GM18858 (cell line): ENCODE results near the gene DHRSX.
"Not testable (repeated sequence)": the region's sequence is repeated elsewhere in the genome, so short reads cannot be mapped to it uniquely, and the experiment has no call there.

Source experiments
- ATAC-seq: cut with Tn5 transposase; IDR thresholded peaks from one replicate; pipeline ENCODE4 v1.9.1; 2021; ENCODE audit not compliant: unreplicated experiment

The DHRSX gene

DNA sequence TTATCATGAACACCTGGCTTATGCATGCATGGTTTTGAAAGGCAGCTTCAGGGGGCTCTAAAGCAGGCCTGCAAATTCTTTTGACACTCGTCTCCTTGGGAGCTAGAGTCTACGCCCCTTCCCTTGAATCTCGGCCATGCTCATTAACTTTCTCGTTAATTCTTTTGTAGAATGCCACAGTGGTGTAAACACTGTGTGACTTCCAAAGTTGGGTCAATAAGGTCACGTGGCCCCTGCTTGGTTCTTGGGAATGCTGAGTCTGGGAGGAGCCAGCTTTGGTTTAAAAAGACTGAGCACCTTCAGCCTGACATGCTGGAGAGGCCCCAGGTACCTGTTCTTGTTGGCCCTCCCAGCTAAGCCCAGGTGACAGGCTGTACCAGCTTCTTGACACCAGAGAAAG is 228.4 kb downstream of the DHRSX start:
- no peak for ATAC-seq

DNA sequence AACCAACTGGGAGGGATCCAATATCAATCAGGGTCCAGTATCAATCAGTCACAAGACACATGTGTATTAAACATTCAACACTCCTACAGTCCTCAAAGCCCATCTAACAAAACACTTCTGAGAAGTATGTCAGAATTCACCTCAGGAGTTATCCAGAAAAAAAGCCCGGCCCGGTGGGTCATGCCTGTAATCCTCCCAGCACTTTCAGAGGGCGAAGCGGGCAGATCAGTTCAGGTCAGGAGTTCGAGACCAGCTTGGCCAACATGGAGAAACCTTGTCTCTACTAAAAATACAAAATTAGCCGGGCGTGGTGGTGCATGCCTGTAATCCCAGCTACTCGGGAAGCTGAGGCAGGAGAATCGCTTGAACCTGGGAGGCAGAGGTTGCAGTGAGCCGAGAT is 229.2 kb downstream of the DHRSX start:
- ATAC-seq, result not testable (repeated sequence)

DNA sequence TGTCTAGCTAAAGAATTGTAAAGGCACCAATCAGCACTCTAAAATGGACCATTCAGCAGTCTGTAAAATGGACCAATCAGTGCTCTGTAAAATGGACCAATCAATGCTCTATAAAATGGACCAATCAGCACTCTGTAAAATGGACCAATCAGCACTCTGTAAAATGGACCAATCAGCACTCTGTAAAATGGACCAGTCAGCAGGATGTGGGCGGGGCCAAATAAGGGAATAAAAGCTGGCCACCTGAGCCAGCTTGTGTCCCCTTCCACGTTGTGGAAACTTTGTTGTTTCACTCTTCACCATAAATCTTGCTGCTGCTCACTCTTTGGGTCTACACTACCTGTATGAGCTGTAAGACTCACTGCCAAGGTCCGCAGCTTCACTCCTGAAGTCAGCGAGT is 230.0 kb downstream of the DHRSX start:
- not testable (repeated sequence) for ATAC-seq

DNA sequence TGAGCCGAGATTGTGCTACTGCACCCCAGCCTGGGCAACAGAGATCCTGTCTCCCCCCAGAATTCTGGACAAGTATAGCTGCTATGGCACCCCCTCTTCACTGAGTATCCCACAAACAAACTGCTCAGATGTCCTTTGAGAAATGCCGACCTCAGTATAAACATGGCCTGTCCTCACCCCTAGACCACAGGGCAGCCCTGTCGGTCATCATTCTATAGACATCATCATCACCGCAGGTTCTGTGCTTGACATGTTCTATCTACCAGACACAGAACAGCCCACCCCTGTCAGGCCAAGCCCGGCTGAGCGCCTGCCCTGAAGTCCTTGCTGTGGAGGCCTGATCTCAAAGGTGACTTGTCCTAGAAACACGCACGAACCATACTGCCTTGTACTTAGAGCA is 232.9 kb downstream of the DHRSX start:
- no peak for ATAC-seq

- ATAC-seq, result no peak
These were observed 234.1 kb downstream of the DHRSX start for GRCh38 chrX:2266445-2267349.

DNA sequence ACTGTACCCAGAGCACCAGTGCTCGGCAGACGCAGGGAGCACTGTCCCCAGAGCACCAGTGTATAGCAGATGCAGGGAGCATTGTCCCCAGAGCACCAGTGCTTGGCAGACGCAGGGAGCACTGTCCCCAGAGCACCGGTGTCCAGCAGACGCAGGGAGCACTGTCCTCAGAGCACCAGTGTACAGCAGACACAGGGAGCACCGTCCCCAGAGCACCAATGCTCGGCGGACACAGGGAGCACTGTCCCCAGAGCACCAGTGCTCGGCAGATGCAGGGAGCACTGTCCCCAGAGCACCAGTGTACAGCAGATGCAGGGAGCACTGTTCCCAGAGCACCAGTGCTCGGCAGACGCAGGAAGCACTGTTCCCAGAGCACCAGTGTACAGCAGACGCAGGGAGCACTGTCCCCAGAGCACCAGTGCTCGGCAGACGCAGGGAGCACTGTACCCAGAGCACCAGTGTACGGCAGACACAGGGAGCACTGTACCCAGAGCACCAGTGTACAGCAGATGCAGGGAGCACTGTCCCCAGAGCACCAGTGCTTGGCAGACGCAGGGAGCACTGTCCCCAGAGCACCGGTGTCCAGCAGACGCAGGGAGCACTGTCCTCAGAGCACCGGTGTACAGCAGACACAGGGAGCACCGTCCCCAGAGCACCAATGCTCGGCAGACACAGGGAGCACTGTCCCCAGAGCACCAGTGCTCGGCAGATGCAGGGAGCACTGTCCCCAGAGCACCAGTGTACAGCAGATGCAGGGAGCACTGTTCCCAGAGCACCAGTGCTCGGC is 234.9 kb downstream of the DHRSX start:
- not testable (repeated sequence) for ATAC-seq

DNA sequence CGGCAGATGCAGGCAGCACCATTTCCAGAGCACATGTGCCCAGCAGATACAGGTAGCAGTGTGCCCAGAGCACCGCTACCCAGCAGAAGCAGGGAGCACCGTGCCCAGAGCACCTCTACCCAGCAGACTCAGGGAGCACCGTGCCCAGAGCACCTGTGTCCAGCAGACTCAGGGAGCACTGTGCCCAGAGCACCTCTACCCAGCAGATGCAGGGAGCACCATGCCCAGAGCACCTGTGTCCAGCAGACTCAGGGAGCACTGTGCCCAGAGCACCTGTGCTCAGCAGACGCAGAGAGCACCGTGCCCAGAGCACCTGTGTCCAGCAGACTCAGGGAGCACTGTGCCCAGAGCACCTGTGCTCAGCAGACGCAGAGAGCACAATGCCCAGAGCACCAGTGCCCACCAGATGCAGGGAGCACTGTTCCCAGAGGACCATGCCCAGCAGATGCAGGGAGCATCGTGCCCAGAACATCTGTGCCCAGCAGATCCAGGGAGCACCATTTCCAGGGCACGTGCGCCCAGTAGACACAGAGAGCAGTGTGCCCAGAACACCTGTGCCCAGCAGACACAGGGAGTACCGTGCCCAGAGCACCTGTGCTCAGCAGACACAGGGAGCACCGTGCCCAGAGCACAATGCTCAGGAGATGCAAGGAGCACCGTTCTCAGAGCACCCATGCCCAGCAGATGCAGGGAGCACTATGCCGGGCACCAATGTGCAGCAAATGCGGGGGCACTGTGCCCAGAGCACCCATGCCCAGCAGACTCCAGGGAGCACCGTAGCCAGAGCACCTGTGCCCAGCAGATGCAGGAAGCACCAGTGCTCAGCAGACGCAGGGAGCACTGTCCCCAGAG is 236.4 kb downstream of the DHRSX start:
- no peak for ATAC-seq

GRCh38 chrX:2263203-2263602 is 237.6 kb downstream of the DHRSX start:
- no peak for ATAC-seq

DNA sequence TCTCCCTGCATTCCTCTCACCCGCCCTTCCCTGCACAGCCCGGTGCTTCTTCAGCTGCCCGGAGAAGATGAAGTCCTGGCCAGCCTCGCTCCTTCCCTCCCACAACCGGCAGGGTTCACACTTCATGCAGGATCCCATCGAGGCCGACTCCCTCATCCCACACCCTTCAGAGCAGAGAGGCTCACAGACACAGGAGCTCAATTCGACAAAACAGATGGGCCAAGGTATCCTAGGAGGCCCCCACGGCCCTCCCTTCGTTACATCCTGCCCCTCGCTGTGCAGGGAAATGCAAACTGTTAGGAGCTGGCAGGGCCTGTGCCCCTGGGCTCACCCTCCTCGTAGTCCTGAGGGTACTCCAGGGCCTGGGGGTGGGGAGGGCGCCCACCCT is 238.1 kb downstream of the DHRSX start:
- no peak for ATAC-seq

DNA sequence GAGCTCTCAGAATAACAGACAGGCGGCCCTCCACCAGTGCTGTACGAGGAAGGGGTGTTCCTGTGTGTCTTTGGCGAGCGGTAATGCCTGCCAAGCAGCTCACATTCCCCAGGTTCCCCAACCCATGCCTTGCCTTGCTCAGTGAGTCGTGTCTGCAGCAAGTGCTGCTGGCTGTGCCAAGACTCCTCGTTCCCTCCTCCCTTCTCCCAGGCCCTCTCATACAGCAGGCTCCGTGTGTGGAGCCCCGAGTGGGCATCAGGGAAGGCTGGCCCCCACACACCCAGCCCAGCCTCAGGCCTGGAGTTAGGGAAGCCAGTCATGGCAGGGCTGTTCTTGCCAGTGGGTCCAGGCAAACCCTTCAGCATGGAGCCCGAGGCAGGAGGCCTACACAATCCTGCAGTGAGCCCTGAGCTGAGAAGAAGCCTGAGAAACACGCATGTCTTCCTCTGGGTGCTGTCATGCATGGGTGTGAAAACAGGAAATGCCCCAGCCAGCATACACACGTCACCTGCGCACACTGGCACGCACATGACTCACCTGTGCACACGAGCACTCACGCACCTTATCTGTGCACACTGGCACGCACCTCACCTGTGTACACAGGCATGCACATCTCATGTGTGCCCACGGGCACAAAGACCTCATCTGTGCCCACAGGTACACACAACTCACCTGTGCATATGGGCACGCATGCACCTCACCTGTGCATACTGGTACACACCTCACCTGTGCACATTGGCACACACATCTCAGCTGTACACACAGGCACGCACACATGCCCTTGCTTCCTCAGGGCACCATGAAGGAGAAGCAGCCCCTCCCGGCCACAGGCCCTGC is 238.7 kb downstream of the DHRSX start:
- no peak for ATAC-seq

GRCh38 chrX:2252331-2253065 is 248.3 kb downstream of the DHRSX start:
- no peak for ATAC-seq

GRCh38 chrX:2251211-2251610 is 249.6 kb downstream of the DHRSX start:
- ATAC-seq, result no peak

DNA sequence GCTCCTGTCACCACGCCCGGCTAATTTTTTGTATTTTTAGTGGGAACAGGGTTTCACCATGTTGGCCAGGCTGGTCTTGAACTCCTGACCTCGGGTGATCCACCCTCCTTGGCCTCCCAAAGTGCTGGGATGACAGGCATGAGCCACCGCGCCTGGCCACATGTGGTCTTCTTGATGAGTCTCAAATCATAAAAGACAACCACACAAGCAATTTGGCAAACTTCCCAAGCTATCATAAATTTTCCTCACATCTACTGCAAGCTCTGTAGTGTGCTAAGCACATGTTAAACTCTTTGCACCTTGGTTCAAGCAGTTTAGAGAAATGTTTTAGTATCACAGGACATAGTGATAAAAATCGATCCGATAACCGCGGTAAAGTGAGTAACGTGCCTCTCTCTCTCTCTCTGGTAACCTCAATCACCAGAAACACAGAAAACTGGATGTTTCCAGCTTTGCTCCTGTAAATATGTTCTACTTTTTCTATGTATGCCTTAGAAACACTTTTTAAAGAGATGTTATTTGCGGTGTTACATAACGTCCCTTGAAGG is 256.8 kb downstream of the DHRSX start:
- ATAC-seq, result no peak

DNA sequence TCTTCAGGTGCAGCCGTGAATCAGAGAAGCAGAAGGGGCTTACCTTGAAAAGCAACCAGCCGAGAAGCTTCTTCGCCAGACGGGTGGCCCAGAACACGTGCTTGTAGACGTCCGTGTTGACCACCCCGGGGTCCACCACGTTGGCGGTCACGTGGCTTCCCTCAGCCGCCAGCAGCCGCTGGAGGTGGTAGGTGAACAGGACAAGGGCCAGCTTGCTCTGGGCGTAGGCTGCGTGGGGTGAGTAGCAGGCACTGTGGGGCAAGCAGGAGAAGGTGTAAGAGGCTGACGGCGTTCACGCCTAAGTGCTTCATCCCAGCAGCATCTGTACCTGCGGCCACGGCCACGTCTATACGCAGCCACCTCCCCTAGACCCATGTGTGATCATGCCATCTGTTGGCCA is 257.8 kb downstream of the DHRSX start:
- ATAC-seq, result no peak

GRCh38 chrX:2242326-2242725 is 258.4 kb downstream of the DHRSX start:
- ATAC-seq, result no peak

DNA sequence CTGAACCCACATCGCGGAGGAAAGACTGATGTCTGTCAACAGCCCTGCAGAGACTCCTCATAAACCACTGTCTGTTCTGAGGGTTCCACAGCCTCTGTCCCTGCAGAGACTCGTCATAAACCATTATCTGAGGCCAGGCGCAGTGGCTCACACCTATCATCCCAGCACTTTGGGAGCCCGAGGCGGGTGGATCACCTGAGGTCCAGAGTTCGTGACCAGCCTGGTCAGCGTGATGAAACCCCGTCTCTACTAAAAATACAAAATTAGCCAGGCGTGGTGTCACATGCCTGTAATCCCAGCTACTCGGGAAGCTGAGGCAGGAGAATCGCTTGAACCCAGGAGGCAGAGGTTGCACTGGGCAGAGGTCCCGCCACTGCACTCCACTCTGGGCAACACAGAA is 259.3 kb downstream of the DHRSX start:
- ATAC-seq, result not testable (repeated sequence)

GRCh38 chrX:2240761-2241160 is 260.0 kb downstream of the DHRSX start:
- ATAC-seq, result not testable (repeated sequence)

DNA sequence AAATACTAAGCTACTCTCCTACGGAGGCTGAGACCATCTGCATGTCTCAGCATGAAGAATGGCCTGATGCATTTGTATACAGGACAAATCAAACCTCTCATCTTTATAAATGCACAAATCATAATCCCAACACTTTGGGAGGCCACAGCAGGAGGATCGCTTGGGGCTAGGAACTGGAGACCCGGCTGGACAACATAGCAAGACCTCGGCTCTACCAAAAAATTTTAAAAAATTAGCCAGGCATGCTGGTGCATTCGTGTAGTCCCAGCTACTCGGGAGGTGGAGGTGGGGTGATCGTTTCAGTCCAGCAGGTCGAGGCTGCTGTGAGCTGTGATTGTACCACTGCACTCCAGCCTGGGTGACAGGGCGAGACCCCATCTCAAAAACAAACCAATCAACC is 262.8 kb downstream of the DHRSX start:
- no peak for ATAC-seq

- ATAC-seq, result no peak
These were observed 269.1 kb downstream of the DHRSX start for GRCh38 chrX:2231570-2232192.
